ENCODE measurements around the gene STK38.

DNA sequence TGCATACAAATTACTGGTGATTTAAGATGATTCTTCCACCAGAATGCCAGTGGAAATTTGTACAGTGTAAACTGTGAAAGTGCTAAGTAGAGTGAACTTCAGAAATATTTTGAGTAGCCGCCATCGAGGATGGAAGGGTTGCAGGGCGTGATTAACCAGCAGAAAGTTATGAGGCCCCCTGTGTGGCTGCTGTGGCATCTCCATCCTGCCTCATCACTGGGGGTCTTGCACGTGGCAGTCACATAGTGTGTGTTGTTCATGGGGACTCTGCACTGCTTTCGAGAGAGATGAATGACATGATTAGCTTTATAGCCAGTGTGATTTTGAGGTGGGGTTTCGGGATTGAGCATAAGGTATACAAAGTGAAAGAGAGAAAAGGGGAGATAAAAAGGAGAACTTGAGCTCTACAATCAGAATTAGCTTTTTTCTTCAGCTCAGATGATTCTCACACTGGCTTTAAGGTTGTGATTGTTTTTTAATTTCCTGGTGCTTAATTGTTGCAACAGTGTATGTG lies 78.1 kb downstream of the STK38 start:
- no peak for TF ChIP-seq POLR2A (IDR thresholded peaks at IDR 0.05; ENCODE audit: low read depth)
- TF ChIP-seq, protein P1, sequence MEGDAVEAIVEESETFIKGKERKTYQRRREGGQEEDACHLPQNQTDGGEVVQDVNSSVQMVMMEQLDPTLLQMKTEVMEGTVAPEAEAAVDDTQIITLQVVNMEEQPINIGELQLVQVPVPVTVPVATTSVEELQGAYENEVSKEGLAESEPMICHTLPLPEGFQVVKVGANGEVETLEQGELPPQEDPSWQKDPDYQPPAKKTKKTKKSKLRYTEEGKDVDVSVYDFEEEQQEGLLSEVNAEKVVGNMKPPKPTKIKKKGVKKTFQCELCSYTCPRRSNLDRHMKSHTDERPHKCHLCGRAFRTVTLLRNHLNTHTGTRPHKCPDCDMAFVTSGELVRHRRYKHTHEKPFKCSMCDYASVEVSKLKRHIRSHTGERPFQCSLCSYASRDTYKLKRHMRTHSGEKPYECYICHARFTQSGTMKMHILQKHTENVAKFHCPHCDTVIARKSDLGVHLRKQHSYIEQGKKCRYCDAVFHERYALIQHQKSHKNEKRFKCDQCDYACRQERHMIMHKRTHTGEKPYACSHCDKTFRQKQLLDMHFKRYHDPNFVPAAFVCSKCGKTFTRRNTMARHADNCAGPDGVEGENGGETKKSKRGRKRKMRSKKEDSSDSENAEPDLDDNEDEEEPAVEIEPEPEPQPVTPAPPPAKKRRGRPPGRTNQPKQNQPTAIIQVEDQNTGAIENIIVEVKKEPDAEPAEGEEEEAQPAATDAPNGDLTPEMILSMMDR (IDR thresholded peaks at IDR 0.05): no peak

Data from esophagus muscularis mucosa (tissue), 3 donors.